GM10248 (cell line): ENCODE results near the gene TBC1D9B.
"Not testable (repeated sequence)": the region's sequence is repeated elsewhere in the genome, so short reads cannot be mapped to it uniquely, and the experiment has no call there.

Experiments used
- CTCF ChIA-PET: fragments of 300-600 bp; sonication (Branson Sonifier 250); formaldehyde crosslinking; extraction: SDS; loops from one replicate; lab custom pipeline; 2021; ENCODE audit warnings: antibody characterized with exemption; lab: Yijun Ruan, JAX
- POLR2A ChIA-PET: fragments of 350-650 bp; sonication (Branson Sonifier 250); formaldehyde crosslinking; extraction: SDS; loops from one replicate; lab custom pipeline; 2020; ENCODE audit warnings: antibody characterized with exemption; lab: Yijun Ruan, JAX
- DNase-seq: peaks from one replicate; pipeline ENCODE4 v3.0.0; 2012; ENCODE audit errors: extremely low spot score
- TF ChIP-seq, protein P1 (sequence below): IDR thresholded peaks from 2 replicates; pipeline ENCODE4 v1.5.1; 2012; ENCODE audit warnings: mild to moderate bottlenecking, low read depth; ENCODE audit errors: extremely low read depth, missing control alignments, control extremely low read depth

The TBC1D9B gene

DNA sequence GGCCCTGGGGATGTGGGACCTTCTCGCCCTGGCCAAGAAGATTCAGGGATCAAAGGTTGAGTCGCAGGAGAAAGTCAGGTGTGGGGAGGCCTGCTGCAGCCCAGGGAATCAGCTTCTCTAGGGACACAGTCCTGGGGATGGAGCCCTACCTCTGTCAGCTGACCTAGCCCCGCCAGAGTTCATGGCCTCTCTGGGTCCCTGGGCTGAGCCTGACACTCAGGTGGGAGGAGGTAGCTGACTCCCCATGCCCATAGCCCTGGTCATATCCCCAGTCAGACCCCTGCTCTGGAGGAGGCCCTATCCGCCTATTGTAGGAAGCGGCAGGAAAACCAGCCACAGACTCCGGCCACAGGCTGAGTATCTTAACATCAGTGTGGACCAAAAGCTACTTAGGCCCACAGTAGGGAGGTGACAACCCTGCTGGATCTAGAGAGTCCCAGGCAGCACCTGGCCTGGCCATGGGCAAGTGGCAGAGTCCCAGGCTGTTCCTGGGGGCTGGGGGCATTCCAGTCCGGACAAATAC, 34.0 kb downstream of the TBC1D9B start:
- no peak for DNase-seq
- TF ChIP-seq, protein P1, sequence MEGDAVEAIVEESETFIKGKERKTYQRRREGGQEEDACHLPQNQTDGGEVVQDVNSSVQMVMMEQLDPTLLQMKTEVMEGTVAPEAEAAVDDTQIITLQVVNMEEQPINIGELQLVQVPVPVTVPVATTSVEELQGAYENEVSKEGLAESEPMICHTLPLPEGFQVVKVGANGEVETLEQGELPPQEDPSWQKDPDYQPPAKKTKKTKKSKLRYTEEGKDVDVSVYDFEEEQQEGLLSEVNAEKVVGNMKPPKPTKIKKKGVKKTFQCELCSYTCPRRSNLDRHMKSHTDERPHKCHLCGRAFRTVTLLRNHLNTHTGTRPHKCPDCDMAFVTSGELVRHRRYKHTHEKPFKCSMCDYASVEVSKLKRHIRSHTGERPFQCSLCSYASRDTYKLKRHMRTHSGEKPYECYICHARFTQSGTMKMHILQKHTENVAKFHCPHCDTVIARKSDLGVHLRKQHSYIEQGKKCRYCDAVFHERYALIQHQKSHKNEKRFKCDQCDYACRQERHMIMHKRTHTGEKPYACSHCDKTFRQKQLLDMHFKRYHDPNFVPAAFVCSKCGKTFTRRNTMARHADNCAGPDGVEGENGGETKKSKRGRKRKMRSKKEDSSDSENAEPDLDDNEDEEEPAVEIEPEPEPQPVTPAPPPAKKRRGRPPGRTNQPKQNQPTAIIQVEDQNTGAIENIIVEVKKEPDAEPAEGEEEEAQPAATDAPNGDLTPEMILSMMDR = no peak
- CTCF ChIA-PET = interaction anchor here (2.0 kb wide), 1 partner anchor 10 kb away, joined by 5 read pairs; no protein-coding TSS in a partner anchor
- POLR2A ChIA-PET = no interaction called here

DNA sequence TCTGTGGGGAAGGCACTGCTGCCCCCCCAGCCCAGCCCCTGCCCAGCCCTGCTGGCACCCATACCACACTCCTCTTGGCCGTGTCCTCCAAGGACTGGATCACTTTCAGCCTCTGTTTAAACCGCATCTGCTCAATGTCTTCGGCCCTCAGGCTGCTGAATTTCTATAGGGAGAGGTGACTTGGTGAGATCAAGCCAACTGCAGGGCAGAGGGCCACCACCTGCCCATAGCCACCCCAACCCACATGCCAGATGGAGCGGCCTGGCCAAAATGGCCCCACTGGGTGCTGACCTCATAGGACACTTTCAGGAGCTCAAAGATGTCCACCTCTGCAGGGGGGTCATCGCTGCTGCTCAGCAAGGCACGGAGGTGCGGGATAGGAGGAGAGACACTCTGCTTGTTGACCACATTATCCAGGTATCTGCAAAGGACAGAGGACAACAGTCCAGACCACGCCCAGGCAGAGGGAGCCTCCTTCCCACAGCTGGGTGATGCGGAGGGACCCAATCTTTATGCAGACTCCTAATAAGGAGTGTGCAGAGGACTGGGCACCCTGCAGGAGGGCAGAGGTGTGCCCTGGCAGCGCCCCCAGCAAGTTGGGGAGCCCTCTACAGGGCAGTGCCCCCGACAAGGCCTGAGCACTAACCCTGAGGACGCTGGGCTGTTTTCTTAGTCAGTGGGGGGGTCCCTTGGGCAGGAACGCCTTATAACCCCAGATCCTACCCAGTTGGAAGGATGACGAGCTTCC, 34.7 kb downstream of the TBC1D9B start:
- TF ChIP-seq, protein P1 = no peak
- DNase-seq = no peak
- CTCF ChIA-PET = interaction anchor here (1.8 to 2.0 kb wide), 2 partner anchors 10 to 102 kb away, joined by 4 to 5 read pairs; no protein-coding TSS in a partner anchor
- POLR2A ChIA-PET = no interaction called here

DNA sequence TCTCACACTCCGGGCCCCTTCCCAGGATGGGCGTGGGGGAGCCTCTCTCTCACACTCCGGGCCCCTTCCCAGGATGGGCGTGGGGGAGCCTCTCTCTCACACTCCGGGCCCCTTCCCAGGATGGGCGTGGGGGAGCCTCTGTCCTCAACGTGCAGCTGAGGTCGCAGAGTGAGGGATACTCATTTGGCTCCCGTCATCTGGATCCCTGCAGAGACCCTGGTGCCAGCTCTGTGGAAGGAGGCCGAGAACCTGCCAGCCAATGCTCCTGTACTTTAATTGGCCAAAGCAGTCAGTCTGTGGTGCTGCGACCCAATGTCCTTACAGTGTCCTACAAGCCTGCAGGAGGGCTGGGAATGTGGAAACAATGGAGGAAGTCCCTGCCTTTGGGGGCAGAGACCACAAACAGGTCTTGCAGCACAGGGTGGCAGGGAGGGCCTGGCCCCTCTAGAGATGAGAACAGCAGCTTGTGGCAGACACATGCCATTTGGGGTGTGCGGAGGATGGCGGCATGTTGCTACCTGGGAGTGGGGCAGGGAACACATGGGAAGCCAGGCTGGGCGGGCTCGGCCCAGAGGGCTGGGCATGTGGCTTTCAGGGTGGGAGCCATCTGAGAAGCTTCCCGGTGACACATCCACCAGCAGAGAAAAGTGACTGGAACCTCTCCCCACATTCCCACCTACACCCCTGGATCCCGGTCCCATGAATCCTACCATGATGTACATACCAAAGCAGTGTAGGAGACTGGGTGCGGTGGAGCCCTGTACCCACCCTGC, 35.5 kb downstream of the TBC1D9B start:
- no peak for DNase-seq
- TF ChIP-seq, protein P1 = no peak
- CTCF ChIA-PET = interaction anchor here (1.3 to 1.8 kb wide), 3 partner anchors 10 to 103 kb away, joined by 3 to 5 read pairs (median 4); no protein-coding TSS in a partner anchor
- POLR2A ChIA-PET = no interaction called here

DNA sequence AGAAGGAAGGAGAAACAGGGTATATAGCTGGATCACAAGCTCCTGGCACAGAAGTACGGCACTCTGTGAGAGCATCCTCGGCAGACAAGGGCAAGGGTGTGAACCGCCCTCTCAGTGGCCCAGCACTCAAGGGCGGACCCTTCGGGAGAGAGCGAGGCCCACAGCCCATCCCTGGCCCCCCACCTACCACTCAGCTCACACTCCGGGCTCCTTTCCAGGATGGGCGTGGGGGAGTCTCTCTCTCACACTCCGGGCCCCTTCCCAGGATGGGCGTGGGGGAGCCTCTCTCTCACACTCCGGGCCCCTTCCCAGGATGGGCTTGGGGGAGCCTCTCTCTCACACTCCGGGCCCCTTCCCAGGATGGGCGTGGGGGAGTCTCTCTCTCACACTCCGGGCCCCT, 36.2 kb downstream of the TBC1D9B start:
- DNase-seq, POLR2A ChIA-PET: not testable (repeated sequence)
- CTCF ChIA-PET = interaction anchor here (1.3 to 1.8 kb wide), 3 partner anchors 9 to 104 kb away, joined by 3 to 5 read pairs (median 4); no protein-coding TSS in a partner anchor

DNA sequence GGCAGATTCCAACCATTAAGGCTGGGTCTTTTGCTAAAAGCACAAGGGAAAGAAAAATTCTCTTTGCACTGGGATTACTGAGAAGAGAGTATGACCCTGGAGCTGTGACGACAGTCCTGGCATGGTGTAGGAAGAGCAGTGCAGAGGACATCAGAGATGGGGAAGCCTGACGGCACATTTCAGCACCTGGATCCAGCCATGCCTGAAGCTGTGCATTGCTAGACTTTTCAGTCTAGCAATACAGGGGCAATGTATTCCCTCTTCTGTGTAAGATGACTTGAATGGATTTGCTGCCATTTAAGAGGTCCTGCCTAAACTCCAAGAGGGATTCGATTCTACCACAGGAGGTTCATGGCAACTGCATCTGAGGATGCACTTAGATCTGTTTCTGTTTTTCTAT, 36.7 kb downstream of the TBC1D9B start:
- ChIA-PET POLR2A (no interaction called here), CTCF (interaction anchor here (1.3 to 1.8 kb wide), 3 partner anchors 9 to 104 kb away, joined by 3 to 5 read pairs (median 4); no protein-coding TSS in a partner anchor)
- DNase-seq = no peak
- TF ChIP-seq, protein P1 = no peak

DNA sequence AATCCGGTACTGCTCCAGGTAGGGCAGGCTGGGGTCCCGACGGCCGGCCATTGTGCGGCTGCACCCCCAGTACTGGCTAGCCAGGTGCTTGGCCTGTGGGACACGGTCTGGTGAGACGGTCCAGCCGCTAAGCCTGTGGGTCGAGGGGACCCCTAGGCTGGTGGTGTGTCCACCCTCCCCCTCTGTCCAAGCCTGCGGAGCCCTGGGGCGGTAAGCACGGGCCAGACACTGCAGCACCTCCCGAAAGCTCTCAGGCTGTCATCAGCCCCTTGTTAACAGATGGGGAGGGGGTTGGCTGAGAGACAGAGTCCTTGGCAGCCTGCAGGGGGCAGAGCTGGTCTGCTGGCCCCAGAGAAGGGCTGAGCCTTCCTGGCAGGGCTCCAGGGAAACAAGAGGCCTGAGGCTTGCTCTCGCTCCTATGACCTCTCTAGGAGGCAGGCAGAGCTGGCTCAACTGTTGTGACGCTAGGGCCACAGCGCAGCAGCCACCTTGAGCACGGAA, 37.2 kb downstream of the TBC1D9B start:
- DNase-seq = no peak

More for the DNA sequence above, 37.2 kb downstream of the TBC1D9B start:
- TF ChIP-seq, protein P1 = peak; percentile 30
- ChIA-PET POLR2A (no interaction called here), CTCF (interaction anchor here (1.4 to 1.5 kb wide), 2 partner anchors 12 to 93 kb away, joined by 3 to 5 read pairs; no protein-coding TSS in a partner anchor)
